ENCODE results near the gene PSMC4. TPM values are rescaled to one million over a fixed set of nuclear protein-coding genes. Genes with fewer than 3 reads are reported as not detected.

The PSMC4 gene
- total RNA-seq, 1 experiment from 2014 or later = 120 TPM

DNA sequence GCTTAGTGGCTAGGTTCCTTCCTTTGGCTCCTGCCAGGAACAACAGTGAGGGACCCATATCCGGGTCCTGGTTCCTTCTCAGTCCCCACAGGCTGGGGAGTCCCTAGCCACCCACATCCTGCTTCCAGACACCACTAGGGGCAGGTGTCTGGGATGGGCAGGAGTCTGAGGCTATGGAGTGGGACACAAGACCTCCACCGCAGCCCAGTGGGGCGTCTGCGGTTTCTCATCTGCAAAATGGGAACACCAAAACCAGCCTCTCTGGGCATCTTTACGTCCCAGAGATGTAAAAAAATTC is 35.7 kb upstream of the PSMC4 start:
- ATAC-seq (peak; percentile 44; the same call in 1 of the 2 replicates), DNase-seq (ENCODE audit: low read depth, low spot score) (no peak)
- Histone ChIP-seq H3K79me2 (ENCODE audit: insufficient read depth, low read length) (no peaks in the 10 kb centered on the region), H3K4me3 (replicated peaks in 1 of 2; ENCODE audit: low read depth in 1 of 2, low read length in 2 of 2) (no peak overlapping the region), H3K36me3 (ENCODE audit: control insufficient read depth in 1 of 2, insufficient read depth in 2 of 2, low read length in 2 of 2) (no peaks in the 10 kb centered on the region), H3K4me1 (ENCODE audit: control insufficient read depth in 1 of 2, insufficient read depth in 2 of 2, low read length in 2 of 2) (peaks cover 0 to 6% of the 10 kb centered on the region in 2 experiments; a peak in 1 of 4 replicates), H2AFZ (ENCODE audit: low read depth, low read length, poor library complexity, severe bottlenecking) (no peak overlapping the region), H3K9me3 (ENCODE audit: control insufficient read depth in 1 of 2, insufficient read depth in 1 of 2, low read depth in 1 of 2, low read length in 2 of 2) (no peaks in the 10 kb centered on the region), H3K9me2 (ENCODE audit: insufficient read depth) (no peaks in the 10 kb centered on the region), H3K27ac (ENCODE audit: low read depth, low read length) (no peak overlapping the region), H3K27me3 (ENCODE audit: insufficient read depth, low read length) (no peaks in the 10 kb centered on the region), H3K9ac (ENCODE audit: low read length) (no peak overlapping the region), H3K4me2 (ENCODE audit: low read length) (no peak overlapping the region), H4K20me1 (ENCODE audit: insufficient read depth) (no peaks in the 10 kb centered on the region)
- CTCF ChIA-PET = no interaction called here
- POLR2A ChIA-PET = no interaction called here
- RAD21 ChIA-PET (ENCODE audit: low non-redundant PET in 1 of 2, low total read pairs in 2 of 2, uncharacterized antibody in 2 of 2, unreplicated experiment in 2 of 2) = no interaction called here
- intact Hi-C loops (cut with micrococcal nuclease) = no loop called here
- TF ChIP-seq TCF7L2 (IDR thresholded peaks at IDR 0.05; ENCODE audit: borderline replicate concordance, extremely low read depth, insufficient read depth, insufficient read length) (no peak), FOSL1 (IDR thresholded peaks at IDR 0.05; ENCODE audit: low read depth) (no peak), EZH2 (IDR thresholded peaks at IDR 0.05) (no peak)
- TF ChIP-seq, protein P1, sequence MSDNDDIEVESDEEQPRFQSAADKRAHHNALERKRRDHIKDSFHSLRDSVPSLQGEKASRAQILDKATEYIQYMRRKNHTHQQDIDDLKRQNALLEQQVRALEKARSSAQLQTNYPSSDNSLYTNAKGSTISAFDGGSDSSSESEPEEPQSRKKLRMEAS (IDR thresholded peaks at IDR 0.05) = no peak
- TF ChIP-seq, protein P2, sequence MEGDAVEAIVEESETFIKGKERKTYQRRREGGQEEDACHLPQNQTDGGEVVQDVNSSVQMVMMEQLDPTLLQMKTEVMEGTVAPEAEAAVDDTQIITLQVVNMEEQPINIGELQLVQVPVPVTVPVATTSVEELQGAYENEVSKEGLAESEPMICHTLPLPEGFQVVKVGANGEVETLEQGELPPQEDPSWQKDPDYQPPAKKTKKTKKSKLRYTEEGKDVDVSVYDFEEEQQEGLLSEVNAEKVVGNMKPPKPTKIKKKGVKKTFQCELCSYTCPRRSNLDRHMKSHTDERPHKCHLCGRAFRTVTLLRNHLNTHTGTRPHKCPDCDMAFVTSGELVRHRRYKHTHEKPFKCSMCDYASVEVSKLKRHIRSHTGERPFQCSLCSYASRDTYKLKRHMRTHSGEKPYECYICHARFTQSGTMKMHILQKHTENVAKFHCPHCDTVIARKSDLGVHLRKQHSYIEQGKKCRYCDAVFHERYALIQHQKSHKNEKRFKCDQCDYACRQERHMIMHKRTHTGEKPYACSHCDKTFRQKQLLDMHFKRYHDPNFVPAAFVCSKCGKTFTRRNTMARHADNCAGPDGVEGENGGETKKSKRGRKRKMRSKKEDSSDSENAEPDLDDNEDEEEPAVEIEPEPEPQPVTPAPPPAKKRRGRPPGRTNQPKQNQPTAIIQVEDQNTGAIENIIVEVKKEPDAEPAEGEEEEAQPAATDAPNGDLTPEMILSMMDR (IDR thresholded peaks at IDR 0.05 in 2 of 3, conservative IDR thresholded peaks at IDR 0.05 in 1 of 3; ENCODE audit: borderline replicate concordance in 1 of 3, insufficient read depth in 1 of 3, low read depth in 2 of 3, low read length in 2 of 3) = peak in 1 of 3 experiments; percentile 14; a peak in 1 of 6 replicates
- TF ChIP-seq, protein P3, sequence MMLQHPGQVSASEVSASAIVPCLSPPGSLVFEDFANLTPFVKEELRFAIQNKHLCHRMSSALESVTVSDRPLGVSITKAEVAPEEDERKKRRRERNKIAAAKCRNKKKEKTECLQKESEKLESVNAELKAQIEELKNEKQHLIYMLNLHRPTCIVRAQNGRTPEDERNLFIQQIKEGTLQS (IDR thresholded peaks at IDR 0.05) = no peak
- no TSS peak for BruUV-seq (replicated peaks)

DNA sequence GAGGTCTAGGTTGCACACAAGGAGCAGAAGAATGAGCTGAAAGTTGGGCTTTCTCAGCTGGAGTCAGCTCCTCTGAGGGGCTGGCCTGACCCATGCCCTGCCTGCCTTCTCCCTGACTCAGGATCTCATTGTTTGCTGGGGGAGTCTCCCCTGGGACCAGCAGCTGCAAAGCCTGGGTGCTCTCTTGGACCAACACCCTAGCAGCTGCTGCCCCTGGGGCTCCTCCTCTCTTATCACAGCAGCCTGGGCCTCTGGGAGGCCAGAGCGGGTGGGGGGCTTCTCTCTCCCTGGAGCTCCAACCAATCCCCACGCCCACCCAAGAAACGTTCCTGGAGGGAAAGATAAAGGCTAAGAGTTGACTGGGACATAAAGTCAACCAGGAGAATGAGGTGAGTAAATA is 34.9 kb upstream of the PSMC4 start:
- no peak overlapping the region for H3K9ac ChIP-seq (ENCODE audit: low read length)
- CTCF ChIA-PET = no interaction called here
- H3K4me3 ChIP-seq (replicated peaks in 1 of 2; ENCODE audit: low read depth in 1 of 2, low read length in 2 of 2) = no peak overlapping the region
- peaks cover 0 to 6% of the 10 kb centered on the region in 2 experiments; a peak in 1 of 4 replicates for H3K4me1 ChIP-seq (ENCODE audit: control insufficient read depth in 1 of 2, insufficient read depth in 2 of 2, low read length in 2 of 2)
- no peaks in the 10 kb centered on the region for H4K20me1 ChIP-seq (ENCODE audit: insufficient read depth)
- POLR2A ChIA-PET = no interaction called here
- H2AFZ ChIP-seq (ENCODE audit: low read depth, low read length, poor library complexity, severe bottlenecking) = no peak overlapping the region
- no TSS peak for BruUV-seq (replicated peaks)
- no peaks in the 10 kb centered on the region for H3K36me3 ChIP-seq (ENCODE audit: control insufficient read depth in 1 of 2, insufficient read depth in 2 of 2, low read length in 2 of 2)
- H3K27me3 ChIP-seq (ENCODE audit: insufficient read depth, low read length) = no peaks in the 10 kb centered on the region
- DNase-seq (ENCODE audit: low read depth, low spot score) (no peak), ATAC-seq (no peak)
- no peak overlapping the region for H3K27ac ChIP-seq (ENCODE audit: low read depth, low read length)
- intact Hi-C loops (cut with micrococcal nuclease) = no loop called here
- no peak overlapping the region for H3K4me2 ChIP-seq (ENCODE audit: low read length)
- H3K79me2 ChIP-seq (ENCODE audit: insufficient read depth, low read length) = no peaks in the 10 kb centered on the region
- H3K9me2 ChIP-seq (ENCODE audit: insufficient read depth) = no peaks in the 10 kb centered on the region
- RAD21 ChIA-PET (ENCODE audit: low non-redundant PET in 1 of 2, low total read pairs in 2 of 2, uncharacterized antibody in 2 of 2, unreplicated experiment in 2 of 2) = no interaction called here
- H3K9me3 ChIP-seq (ENCODE audit: control insufficient read depth in 1 of 2, insufficient read depth in 1 of 2, low read depth in 1 of 2, low read length in 2 of 2) = no peaks in the 10 kb centered on the region
- TF ChIP-seq SRF (IDR thresholded peaks at IDR 0.05; ENCODE audit: low read depth) (no peak), ELF1 (IDR thresholded peaks at IDR 0.05; ENCODE audit: borderline replicate concordance, low read depth) (no peak), CEBPB (IDR thresholded peaks at IDR 0.05; ENCODE audit: low read depth) (no peak), YY1 (IDR thresholded peaks at IDR 0.05; ENCODE audit: extremely low read depth, insufficient replicate concordance, low read depth, low read length) (no peak), ZNF274 (IDR thresholded peaks at IDR 0.05; ENCODE audit: low read depth, low read length) (no peak)
- TF ChIP-seq, protein P1 (IDR thresholded peaks at IDR 0.05) = no peak
- TF ChIP-seq, protein P4, sequence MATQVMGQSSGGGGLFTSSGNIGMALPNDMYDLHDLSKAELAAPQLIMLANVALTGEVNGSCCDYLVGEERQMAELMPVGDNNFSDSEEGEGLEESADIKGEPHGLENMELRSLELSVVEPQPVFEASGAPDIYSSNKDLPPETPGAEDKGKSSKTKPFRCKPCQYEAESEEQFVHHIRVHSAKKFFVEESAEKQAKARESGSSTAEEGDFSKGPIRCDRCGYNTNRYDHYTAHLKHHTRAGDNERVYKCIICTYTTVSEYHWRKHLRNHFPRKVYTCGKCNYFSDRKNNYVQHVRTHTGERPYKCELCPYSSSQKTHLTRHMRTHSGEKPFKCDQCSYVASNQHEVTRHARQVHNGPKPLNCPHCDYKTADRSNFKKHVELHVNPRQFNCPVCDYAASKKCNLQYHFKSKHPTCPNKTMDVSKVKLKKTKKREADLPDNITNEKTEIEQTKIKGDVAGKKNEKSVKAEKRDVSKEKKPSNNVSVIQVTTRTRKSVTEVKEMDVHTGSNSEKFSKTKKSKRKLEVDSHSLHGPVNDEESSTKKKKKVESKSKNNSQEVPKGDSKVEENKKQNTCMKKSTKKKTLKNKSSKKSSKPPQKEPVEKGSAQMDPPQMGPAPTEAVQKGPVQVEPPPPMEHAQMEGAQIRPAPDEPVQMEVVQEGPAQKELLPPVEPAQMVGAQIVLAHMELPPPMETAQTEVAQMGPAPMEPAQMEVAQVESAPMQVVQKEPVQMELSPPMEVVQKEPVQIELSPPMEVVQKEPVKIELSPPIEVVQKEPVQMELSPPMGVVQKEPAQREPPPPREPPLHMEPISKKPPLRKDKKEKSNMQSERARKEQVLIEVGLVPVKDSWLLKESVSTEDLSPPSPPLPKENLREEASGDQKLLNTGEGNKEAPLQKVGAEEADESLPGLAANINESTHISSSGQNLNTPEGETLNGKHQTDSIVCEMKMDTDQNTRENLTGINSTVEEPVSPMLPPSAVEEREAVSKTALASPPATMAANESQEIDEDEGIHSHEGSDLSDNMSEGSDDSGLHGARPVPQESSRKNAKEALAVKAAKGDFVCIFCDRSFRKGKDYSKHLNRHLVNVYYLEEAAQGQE (IDR thresholded peaks at IDR 0.05; ENCODE audit: low read depth) = no peak

Data from HCT116 (cell line).